C4-2B (cell line): ENCODE measurements around the gene TDG.

ENCODE experiments used
- CTCF ChIP-seq: fragments of 450-650 bp; conservative IDR thresholded peaks from 2 replicates; pipeline ENCODE4 v1.5.1; 2017; ENCODE audit warnings: mild to moderate bottlenecking
- ZFX ChIP-seq: fragments of 450-650 bp; IDR thresholded peaks from 2 replicates; pipeline ENCODE4 v1.6.1; 2017

- TF ChIP-seq CTCF, result no peak
- TF ChIP-seq ZFX, result no peak
Measured at GRCh38 chr12:104026841-104027599, 61.3 kb downstream of the TDG start.
